Globus pallidus (tissue), 1 donor: ENCODE measurements around the gene TRIP11.

Experiments used
- DNase-seq: peaks from one replicate; pipeline ENCODE4 v3.0.0-alpha.2; 2015; ENCODE audit warnings: low spot score

TRIP11 gene

GRCh38 chr14:91918186-91918883, 121.5 kb downstream of the TRIP11 start:
- no peak for DNase-seq
